ENCODE measurements around the gene PAQR8. TPM values are rescaled to one million over a fixed set of nuclear protein-coding genes. Genes with fewer than 3 reads are reported as not detected.

The PAQR8 gene
- total RNA-seq, 6 experiments from 2014 or later, result 2.8 to 3.8 (median 3.1) TPM

DNA sequence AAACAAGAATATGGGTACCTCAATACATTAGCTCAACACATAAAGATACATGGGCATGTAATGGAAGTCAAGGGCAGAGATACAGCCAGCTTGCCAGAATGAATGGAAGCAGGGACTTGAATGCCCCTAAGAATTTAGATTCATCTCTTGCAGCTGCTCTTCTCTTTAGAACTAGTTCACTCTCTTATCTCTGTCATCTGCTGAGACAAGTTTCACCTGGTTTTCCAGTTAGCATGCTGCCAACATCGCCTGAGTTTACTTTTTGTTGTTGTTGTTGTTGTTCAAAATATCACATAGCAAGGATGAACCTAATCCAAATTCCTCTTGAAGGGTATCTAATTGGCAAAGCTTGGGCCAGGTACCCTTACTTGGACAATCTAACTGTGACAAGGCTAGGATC lies 14.1 kb upstream of the PAQR8 start:
- Mint-ChIP-seq H3K27me3 (ENCODE audit: insufficient read depth) (peaks cover 7% of the 10 kb centered on the region), H3K4me1 (ENCODE audit: low read depth) (peaks cover 39% of the 10 kb centered on the region), H3K36me3 (ENCODE audit: low read depth) (no peaks in the 10 kb centered on the region), H3K4me3 (no peak overlapping the region), H3K27ac (no peak overlapping the region), H3K9me3 (no peaks in the 10 kb centered on the region)
- DNase-seq, result no peak
- TF ChIP-seq, protein P1, sequence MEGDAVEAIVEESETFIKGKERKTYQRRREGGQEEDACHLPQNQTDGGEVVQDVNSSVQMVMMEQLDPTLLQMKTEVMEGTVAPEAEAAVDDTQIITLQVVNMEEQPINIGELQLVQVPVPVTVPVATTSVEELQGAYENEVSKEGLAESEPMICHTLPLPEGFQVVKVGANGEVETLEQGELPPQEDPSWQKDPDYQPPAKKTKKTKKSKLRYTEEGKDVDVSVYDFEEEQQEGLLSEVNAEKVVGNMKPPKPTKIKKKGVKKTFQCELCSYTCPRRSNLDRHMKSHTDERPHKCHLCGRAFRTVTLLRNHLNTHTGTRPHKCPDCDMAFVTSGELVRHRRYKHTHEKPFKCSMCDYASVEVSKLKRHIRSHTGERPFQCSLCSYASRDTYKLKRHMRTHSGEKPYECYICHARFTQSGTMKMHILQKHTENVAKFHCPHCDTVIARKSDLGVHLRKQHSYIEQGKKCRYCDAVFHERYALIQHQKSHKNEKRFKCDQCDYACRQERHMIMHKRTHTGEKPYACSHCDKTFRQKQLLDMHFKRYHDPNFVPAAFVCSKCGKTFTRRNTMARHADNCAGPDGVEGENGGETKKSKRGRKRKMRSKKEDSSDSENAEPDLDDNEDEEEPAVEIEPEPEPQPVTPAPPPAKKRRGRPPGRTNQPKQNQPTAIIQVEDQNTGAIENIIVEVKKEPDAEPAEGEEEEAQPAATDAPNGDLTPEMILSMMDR (IDR thresholded peaks at IDR 0.05), result no peak

DNA sequence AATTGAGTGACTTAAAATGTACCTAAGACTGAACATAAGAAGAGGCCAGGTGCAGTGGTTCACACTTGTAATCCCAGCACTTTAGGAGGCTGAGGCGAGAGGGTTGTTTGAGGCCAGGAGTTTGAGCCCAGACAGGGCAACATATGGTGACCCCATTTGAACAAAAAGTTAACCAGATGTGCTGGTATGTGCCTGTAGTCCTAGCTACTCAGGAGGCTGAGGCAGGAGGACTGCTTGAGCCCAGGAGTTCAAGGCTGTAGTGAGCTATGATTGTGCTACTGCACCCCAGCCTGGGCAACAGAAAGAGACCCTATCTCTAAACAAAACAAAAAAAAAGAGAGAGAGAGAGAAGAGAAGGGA lies 10.1 kb upstream of the PAQR8 start:
- peak overlapping the region; percentile 81 for H3K4me3 Mint-ChIP-seq
- no peak for DNase-seq
- H3K27ac Mint-ChIP-seq, result peak overlapping the region; percentile 98
- H3K36me3 Mint-ChIP-seq (ENCODE audit: low read depth), result no peaks in the 10 kb centered on the region
- H3K27me3 Mint-ChIP-seq (ENCODE audit: insufficient read depth), result peaks cover 4% of the 10 kb centered on the region
- H3K4me1 Mint-ChIP-seq (ENCODE audit: low read depth), result peaks cover 34% of the 10 kb centered on the region
- H3K9me3 Mint-ChIP-seq, result no peaks in the 10 kb centered on the region
- TF ChIP-seq, protein P1 (IDR thresholded peaks at IDR 0.05), result no peak

DNA sequence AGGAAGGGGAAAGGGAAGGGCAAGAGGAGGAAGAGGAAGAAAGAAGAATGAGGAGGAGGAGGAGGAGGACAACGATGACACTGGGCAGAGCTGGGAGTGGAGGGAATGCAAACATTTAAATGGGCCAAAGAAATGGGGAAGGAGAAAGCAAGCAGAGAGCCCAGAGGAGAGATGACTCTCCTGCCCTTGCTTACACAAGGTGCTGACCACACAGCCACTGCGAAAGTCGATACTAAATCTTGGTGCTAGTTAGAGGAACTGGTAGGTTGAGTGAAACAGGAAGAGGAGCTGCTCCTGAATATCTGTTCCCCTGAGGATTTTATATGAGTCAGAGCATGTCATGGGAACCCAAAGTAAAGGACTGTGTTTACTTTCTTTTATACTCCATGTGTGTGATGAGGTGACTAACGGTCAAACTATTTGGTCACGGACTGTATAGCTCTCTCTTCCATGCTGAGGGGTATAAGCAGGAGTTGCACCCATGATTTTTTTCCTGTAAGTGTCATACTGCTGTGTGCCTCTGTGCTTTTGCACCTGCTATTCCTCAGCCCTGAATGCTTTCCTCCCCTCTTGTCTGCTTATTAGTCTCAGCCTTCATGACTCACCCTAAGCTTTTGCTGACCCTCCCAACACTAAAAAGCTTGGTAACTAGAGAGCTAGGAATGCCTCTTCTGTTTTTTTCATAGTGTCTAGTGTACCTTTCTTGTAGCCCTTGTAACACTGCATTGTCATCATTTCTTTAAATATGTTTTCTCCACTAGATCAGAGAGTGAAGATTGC lies 9.5 kb upstream of the PAQR8 start:
- DNase-seq, result peak; percentile 98
- no peaks in the 10 kb centered on the region for H3K36me3 Mint-ChIP-seq (ENCODE audit: low read depth)
- H3K9me3 Mint-ChIP-seq, result no peaks in the 10 kb centered on the region
- H3K4me1 Mint-ChIP-seq (ENCODE audit: low read depth), result peaks cover 31% of the 10 kb centered on the region
- peak overlapping the region; percentile 81 for H3K4me3 Mint-ChIP-seq
- H3K27me3 Mint-ChIP-seq (ENCODE audit: insufficient read depth), result peaks cover 2% of the 10 kb centered on the region
- TF ChIP-seq, protein P1 (IDR thresholded peaks at IDR 0.05), result no peak
- H3K27ac Mint-ChIP-seq, result peak overlapping the region; percentile 98

DNA sequence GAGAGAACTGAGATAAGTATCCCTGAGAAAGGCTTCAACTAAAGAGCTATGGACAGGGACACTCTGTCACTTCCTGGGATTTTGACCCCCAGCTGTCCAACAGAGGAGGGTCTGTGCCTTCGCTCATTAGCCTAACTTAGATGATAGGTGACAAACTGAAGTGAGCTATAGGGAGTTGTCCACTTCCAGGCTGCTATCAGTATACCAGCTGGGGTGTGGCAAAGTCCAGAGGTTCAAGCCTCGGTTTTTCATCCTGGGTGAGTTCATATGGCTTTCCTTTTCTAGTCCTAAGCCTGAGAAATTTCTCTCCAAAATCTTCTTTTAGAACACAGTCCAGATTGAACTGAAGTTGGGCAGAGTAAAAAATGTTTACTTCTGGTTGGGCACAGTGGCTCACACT lies 5.9 kb upstream of the PAQR8 start:
- TF ChIP-seq, protein P1 (IDR thresholded peaks at IDR 0.05), result no peak
- Mint-ChIP-seq H3K4me3 (no peak overlapping the region), H3K4me1 (ENCODE audit: low read depth) (peaks cover 22% of the 10 kb centered on the region), H3K27me3 (ENCODE audit: insufficient read depth) (no peaks in the 10 kb centered on the region), H3K36me3 (ENCODE audit: low read depth) (no peaks in the 10 kb centered on the region), H3K27ac (no peak overlapping the region), H3K9me3 (no peaks in the 10 kb centered on the region)
- DNase-seq, result no peak

DNA sequence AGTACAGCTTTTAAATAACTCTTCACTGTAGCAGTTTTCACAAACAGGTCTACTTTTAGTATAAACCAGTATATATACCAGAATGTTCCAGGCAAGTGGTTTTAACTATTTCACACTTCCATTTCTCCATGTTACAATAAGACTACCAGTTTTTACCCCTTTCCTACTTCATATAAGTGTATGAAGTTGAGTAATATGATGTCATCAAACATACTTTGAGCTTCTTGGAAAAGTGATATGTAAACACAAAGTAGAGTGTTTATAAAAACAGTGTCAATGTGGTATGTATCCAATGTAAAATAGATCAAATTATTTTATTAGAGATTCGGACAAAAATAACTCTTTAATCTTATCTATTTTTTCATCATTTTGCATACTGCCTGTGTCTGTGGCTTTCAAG lies 2.5 kb upstream of the PAQR8 start:
- H3K4me3 Mint-ChIP-seq, result no peak overlapping the region

More for the DNA sequence above, 2.5 kb upstream of the PAQR8 start:
- no peak for DNase-seq
- peaks cover 23% of the 10 kb centered on the region for H3K4me1 Mint-ChIP-seq (ENCODE audit: low read depth)
- H3K27ac Mint-ChIP-seq, result no peak overlapping the region
- TF ChIP-seq, protein P1 (IDR thresholded peaks at IDR 0.05), result no peak
- peaks cover 2% of the 10 kb centered on the region; the same call in 1 of the 2 replicates for H3K27me3 Mint-ChIP-seq (ENCODE audit: insufficient read depth)
- no peaks in the 10 kb centered on the region for H3K36me3 Mint-ChIP-seq (ENCODE audit: low read depth)
- H3K9me3 Mint-ChIP-seq, result no peaks in the 10 kb centered on the region

Measured in HFFc6 (cell line).